ENCODE results near the gene KRTAP2-2.

Gene KRTAP2-2

DNA sequence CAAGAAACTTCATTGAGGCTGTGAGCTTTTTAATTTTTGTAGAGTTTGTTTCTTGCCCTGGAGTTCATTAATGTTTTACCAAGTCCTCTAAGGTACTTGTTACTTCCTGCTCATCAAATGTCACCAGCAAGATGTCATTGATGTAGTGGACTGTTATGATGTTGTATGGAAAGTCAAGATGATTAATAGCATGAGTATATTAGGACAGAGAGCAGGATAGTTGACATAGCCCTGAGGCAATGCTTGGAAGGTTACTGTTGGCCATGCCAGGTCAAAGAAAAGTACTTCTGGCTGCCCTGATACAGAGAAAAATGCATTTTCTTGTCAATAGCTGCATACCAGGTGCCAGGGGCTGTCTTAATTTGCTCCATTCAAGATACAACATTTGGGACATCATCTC, 34.7 kb downstream of the KRTAP2-2 start:
- no peak for DNase-seq

GRCh38 chr17:41019415-41019814, 35.6 kb downstream of the KRTAP2-2 start:
- DNase-seq = no peak

GRCh38 chr17:41018541-41018940, 36.5 kb downstream of the KRTAP2-2 start:
- DNase-seq = no peak

GRCh38 chr17:41016578-41017215, 38.3 kb downstream of the KRTAP2-2 start:
- DNase-seq = no peak

- no peak for DNase-seq
These were observed 39.6 kb downstream of the KRTAP2-2 start for GRCh38 chr17:41015454-41015853.

GRCh38 chr17:41013606-41014005, 41.4 kb downstream of the KRTAP2-2 start:
- no peak for DNase-seq

DNA sequence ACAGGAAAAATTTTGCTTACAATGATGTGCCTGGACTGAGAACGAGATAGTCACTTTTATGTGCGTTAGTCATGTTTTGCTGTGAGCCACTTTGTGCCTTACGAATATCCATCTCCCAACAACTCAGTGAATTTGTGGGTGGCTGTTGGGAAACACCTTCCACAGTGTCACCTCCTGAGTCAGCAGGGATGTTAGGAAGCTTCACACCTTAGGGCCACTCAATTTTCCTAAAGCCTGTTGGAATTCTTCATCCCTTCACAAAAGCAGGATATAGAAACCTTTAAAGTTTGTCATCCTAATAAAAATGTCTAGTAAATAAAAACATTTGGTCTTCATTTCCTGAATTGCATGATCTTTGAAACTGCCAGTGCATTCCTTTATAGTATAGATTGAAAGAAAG, 41.8 kb downstream of the KRTAP2-2 start:
- no peak for DNase-seq

- DNase-seq = no peak
These were observed 42.5 kb downstream of the KRTAP2-2 start for GRCh38 chr17:41012326-41013120.

- DNase-seq = no peak
These were observed 44.6 kb downstream of the KRTAP2-2 start for GRCh38 chr17:41010441-41010840.

- no peak for DNase-seq
These were observed 45.1 kb downstream of the KRTAP2-2 start for GRCh38 chr17:41009936-41010335.

GRCh38 chr17:41009301-41009760, 45.7 kb downstream of the KRTAP2-2 start:
- no peak for DNase-seq

DNA sequence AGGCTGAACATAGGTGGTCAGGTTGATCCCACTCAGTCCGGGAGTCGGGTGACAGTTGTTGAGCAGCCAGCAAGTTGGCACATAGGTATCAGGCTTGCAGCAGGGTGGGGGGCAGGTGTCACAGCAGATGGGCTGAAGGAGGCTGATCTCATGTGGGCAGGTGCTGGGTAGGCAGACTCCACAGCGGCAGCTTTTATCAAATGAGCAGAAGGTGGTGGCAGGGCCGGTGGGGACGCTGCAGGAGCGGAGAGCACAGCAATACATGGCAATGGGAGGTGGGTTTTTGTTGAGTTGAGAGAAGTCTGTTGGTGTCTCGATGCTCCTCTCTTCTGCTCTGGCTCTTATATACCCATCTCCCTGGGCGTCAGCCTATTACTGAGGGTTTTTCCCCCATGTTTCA, 46.2 kb downstream of the KRTAP2-2 start, which contains the start of gene KRTAP3-1:
Gene KRTAP3-1, minus strand, starts transcription at position 318 of the 400 bp plus-strand sequence. Its CDS starts 54 bp downstream, at position 264.
- no peak for DNase-seq

All from hematopoietic multipotent progenitor cell treated with erythropoietin and hydrocortisone succinate and interleukin-3 and kit ligand, for 6 days (in vitro differentiated cells).